GM12892 (cell line): ENCODE results near the gene DYNC2LI1.

Experiments used
- POLR2A ChIP-seq: IDR thresholded peaks from 2 replicates; pipeline ENCODE4 v1.6.1; 2011; ENCODE audit warnings: low read depth, low read length, control low read depth
- POLR2AphosphoS5 ChIP-seq: IDR thresholded peaks from 2 replicates; pipeline ENCODE4 v1.6.1; 2011; ENCODE audit warnings: low read depth, low read length, control low read depth
- TAF1 ChIP-seq: IDR thresholded peaks from 2 replicates; pipeline ENCODE4 v1.6.1; 2011; ENCODE audit warnings: low read depth, mild to moderate bottlenecking, control low read depth, low read length, borderline replicate concordance

DNA sequence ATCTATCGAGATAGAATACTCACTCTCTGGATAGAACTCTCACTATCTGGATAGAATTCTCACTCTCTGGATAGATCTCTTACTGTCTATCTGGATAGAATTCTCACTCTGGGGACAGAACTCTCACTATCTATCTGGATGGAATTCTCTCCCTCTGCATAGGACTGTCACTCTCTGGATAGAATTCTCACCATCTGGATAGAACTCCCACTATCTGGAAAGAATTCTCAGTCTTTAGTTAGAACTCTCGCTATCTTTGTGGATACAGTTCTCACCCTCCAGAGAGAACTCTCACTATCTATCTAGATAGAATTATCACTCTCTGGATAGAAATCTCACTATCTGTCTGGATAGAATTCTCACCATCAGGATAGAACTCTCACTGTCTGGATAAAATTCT is 81.5 kb downstream of the DYNC2LI1 start:
- TF ChIP-seq POLR2A = no peak
- TF ChIP-seq TAF1 = no peak
- no peak for TF ChIP-seq POLR2AphosphoS5
